NT2/D1 (cell line): ENCODE data around the gene LUC7L.

Source experiments
- SUZ12 ChIP-seq: IDR thresholded peaks from 2 replicates; pipeline ENCODE4 v1.6.1; 2011; ENCODE audit not compliant: insufficient read length, insufficient read depth; ENCODE audit errors: extremely low read depth
- YY1 ChIP-seq: IDR thresholded peaks from 2 replicates; pipeline ENCODE4 v1.6.1; 2011; ENCODE audit not compliant: insufficient read length, insufficient read depth
- ZNF274 ChIP-seq: IDR thresholded peaks from 2 replicates; pipeline ENCODE4 v1.6.1; 2011; ENCODE audit warnings: mild to moderate bottlenecking, low read depth, low read length

- TF ChIP-seq YY1 (no peak), ZNF274 (no peak), SUZ12 (no peak)
Measured at GRCh38 chr16:259226-259625, 30.0 kb upstream of the LUC7L start.
